Measurements from ENCODE around the gene RAB6B. TPM values are rescaled to one million over a fixed set of nuclear protein-coding genes. Genes with fewer than 3 reads are reported as not detected.

The RAB6B gene
- total RNA-seq, 2 donors from 2014 or later, result 2.2 to 3.0 TPM

GRCh38 chr3:133824961-133825485 lies 70.7 kb downstream of the RAB6B start:
- Mint-ChIP-seq H3K4me3 (no peak overlapping the region), H3K9me3 (no peaks in the 10 kb centered on the region), H3K36me3 (ENCODE audit: low read depth) (peaks cover 33% of the 10 kb centered on the region), H3K27me3 (ENCODE audit: insufficient read depth) (no peaks in the 10 kb centered on the region), H3K27ac (no peak overlapping the region), H3K4me1 (no peaks in the 10 kb centered on the region)
- WGBS, 2 experiments (ENCODE audit: insufficient coverage in 1 of 2, insufficient read length in 1 of 2), result 91 to 100% methylated on average over 7 to 8 of the region's 8 CpGs
- no peak for DNase-seq
- Histone ChIP-seq H3K4me1 (ENCODE audit: control insufficient read depth, insufficient read depth, low read length) (peaks cover 2% of the 10 kb centered on the region), H3K4me3 (ENCODE audit: low read length) (no peak overlapping the region), H3K27me3 (ENCODE audit: control insufficient read depth, insufficient read depth, low read length, poor library complexity, severe bottlenecking) (no peaks in the 10 kb centered on the region), H3K27ac (ENCODE audit: low read depth, low read length) (no peak overlapping the region), H3K9ac (ENCODE audit: extremely low read depth, low read length, poor library complexity, severe bottlenecking) (no peak overlapping the region), H3K36me3 (ENCODE audit: control insufficient read depth, insufficient read depth, low read length) (peaks cover 20% of the 10 kb centered on the region), H3K9me3 (ENCODE audit: control insufficient read depth, low read length) (no peaks in the 10 kb centered on the region)
- no peak for TF ChIP-seq CTCF (conservative IDR thresholded peaks at IDR 0.05)

GRCh38 chr3:133821767-133822638 lies 73.7 kb downstream of the RAB6B start:
- H3K4me3 Mint-ChIP-seq, result no peak overlapping the region
- H3K4me1 ChIP-seq (ENCODE audit: control insufficient read depth, insufficient read depth, low read length), result peaks cover 2% of the 10 kb centered on the region
- no peaks in the 10 kb centered on the region for H3K4me1 Mint-ChIP-seq
- no peak overlapping the region for H3K4me3 ChIP-seq (ENCODE audit: low read length)
- no peaks in the 10 kb centered on the region for H3K27me3 ChIP-seq (ENCODE audit: control insufficient read depth, insufficient read depth, low read length, poor library complexity, severe bottlenecking)
- DNase-seq, result peak; percentile 75
- peaks cover 42% of the 10 kb centered on the region for H3K36me3 Mint-ChIP-seq (ENCODE audit: low read depth)
- peak; percentile 63 for TF ChIP-seq CTCF (conservative IDR thresholded peaks at IDR 0.05)
- peaks cover 43% of the 10 kb centered on the region for H3K36me3 ChIP-seq (ENCODE audit: control insufficient read depth, insufficient read depth, low read length)
- H3K9me3 ChIP-seq (ENCODE audit: control insufficient read depth, low read length), result no peaks in the 10 kb centered on the region
- WGBS, 2 experiments (ENCODE audit: insufficient coverage in 1 of 2, insufficient read length in 1 of 2), result 87 to 90% methylated on average over 7 to 8 of the region's 8 CpGs
- peak overlapping the region; percentile 69 for H3K27ac Mint-ChIP-seq
- no peaks in the 10 kb centered on the region for H3K27me3 Mint-ChIP-seq (ENCODE audit: insufficient read depth)
- H3K9ac ChIP-seq (ENCODE audit: extremely low read depth, low read length, poor library complexity, severe bottlenecking), result no peak overlapping the region
- no peaks in the 10 kb centered on the region for H3K9me3 Mint-ChIP-seq
- H3K27ac ChIP-seq (ENCODE audit: low read depth, low read length), result peak overlapping the region; percentile 58

- Histone ChIP-seq H3K36me3 (ENCODE audit: control insufficient read depth, insufficient read depth, low read length) (peaks cover 52% of the 10 kb centered on the region), H3K9ac (ENCODE audit: extremely low read depth, low read length, poor library complexity, severe bottlenecking) (no peak overlapping the region), H3K4me3 (ENCODE audit: low read length) (no peak overlapping the region), H3K9me3 (ENCODE audit: control insufficient read depth, low read length) (no peaks in the 10 kb centered on the region), H3K27me3 (ENCODE audit: control insufficient read depth, insufficient read depth, low read length, poor library complexity, severe bottlenecking) (no peaks in the 10 kb centered on the region), H3K4me1 (ENCODE audit: control insufficient read depth, insufficient read depth, low read length) (peaks cover 2% of the 10 kb centered on the region), H3K27ac (ENCODE audit: low read depth, low read length) (peak overlapping the region; percentile 58)
- Mint-ChIP-seq H3K27me3 (ENCODE audit: insufficient read depth) (no peaks in the 10 kb centered on the region), H3K9me3 (no peaks in the 10 kb centered on the region), H3K36me3 (ENCODE audit: low read depth) (peaks cover 44% of the 10 kb centered on the region), H3K4me3 (no peak overlapping the region), H3K4me1 (no peaks in the 10 kb centered on the region), H3K27ac (peak overlapping the region; percentile 12)
- no peak for TF ChIP-seq CTCF (conservative IDR thresholded peaks at IDR 0.05)
- no peak for DNase-seq
- WGBS, 2 experiments (ENCODE audit: insufficient coverage in 1 of 2, insufficient read length in 1 of 2), result 89 to 100% methylated on average over 3 of the region's 3 CpGs
Measured at GRCh38 chr3:133820889-133821675, 74.6 kb downstream of the RAB6B start.

All from endodermal cell (in vitro differentiated cells).